Osteocyte (in vitro differentiated cells): ENCODE data around the gene MNX1. TPM values are rescaled to one million over a fixed set of nuclear protein-coding genes. Genes with fewer than 3 reads are reported as not detected.

Source experiments
- DNase-seq: peaks from one replicate; pipeline ENCODE4 v3.0.0; 2021; ENCODE audit warnings: mixed read lengths; ENCODE audit not compliant: unreplicated experiment; ENCODE audit errors: extremely low spot score
- H3K27ac Mint-ChIP-seq: one replicate; pipeline ENCODE4 v1.8.0; 2021; ENCODE audit warnings: mild to moderate bottlenecking, mixed read lengths; ENCODE audit not compliant: unreplicated experiment
- H3K27me3 Mint-ChIP-seq: one replicate; pipeline ENCODE4 v1.8.0; 2021; ENCODE audit warnings: mixed read lengths; ENCODE audit not compliant: unreplicated experiment
- H3K36me3 Mint-ChIP-seq: one replicate; pipeline ENCODE4 v1.8.0; 2021; ENCODE audit warnings: mixed read lengths; ENCODE audit not compliant: unreplicated experiment
- H3K4me1 Mint-ChIP-seq: one replicate; pipeline ENCODE4 v1.8.0; 2021; ENCODE audit warnings: mixed read lengths; ENCODE audit not compliant: unreplicated experiment
- H3K4me3 Mint-ChIP-seq: one replicate; pipeline ENCODE4 v1.8.0; 2021; ENCODE audit warnings: mild to moderate bottlenecking, moderate library complexity, mixed read lengths; ENCODE audit not compliant: unreplicated experiment
- H3K9me3 Mint-ChIP-seq: one replicate; pipeline ENCODE4 v1.8.0; 2021; ENCODE audit warnings: mixed read lengths; ENCODE audit not compliant: unreplicated experiment
- long read RNA-seq: library from polyadenylated mRNA; unstranded; transcript quantifications from one replicate; pipeline ENCODE4 v2.0.0, GENCODE V29; 2021
- total RNA-seq: library from RNA; stranded (reverse); gene quantifications from 2 replicates; pipeline ENCODE4 v1.2.1, GENCODE V29; 2021
- TF ChIP-seq, protein P1 (sequence below): fragments of 200-600 bp; sonication (generic); IDR thresholded peaks from 2 replicates; pipeline ENCODE4 v1.5.0; 2021; ENCODE audit warnings: antibody characterized with exemption, mild to moderate bottlenecking, moderate library complexity

MNX1 gene
- total RNA-seq: not detected in 2 replicates
- long read RNA-seq: 0 reads

DNA sequence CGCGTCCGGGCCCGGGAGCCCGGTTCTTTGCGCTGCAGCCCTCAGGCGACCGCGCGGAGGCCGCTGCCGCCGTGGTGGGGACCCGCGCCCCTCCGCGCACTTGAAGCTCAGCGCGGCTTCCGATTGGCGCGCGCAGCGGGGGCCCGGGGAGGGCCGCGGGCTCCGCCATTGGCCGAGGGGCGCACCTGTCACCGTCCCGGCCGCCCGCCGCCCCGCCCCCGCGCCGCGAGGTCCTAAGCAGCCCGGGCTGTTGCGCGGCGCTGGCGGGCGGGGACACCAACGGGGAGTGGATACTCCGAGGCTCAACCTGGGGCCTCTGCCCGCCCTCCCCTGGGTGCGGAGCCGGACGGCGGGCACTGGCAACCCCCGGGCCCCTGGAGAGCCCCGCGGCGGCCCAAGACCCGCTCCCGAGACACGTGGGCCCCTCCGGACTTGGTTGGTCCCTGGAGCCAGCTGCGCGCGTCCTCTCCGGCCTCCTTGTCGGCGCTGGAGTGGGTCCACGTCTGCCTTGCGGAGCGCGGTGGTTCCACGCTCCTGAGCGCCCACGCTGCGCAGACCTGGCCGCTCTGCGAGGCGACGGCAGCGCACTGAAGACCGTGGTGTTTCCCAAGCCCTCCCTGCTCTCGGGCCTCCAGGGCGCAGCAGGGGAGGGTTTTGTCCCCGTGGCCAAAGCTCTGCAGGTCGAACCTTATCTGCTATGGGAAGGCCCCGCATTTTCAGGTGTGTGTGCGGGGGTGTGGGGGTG lies at the start of gene MNX1:
TSS of gene MNX1 (minus strand) at position 76 of the 745 bp plus-strand sequence. CDS start 313 bp downstream, outside the sequence.
- DNase-seq: no peak
- Mint-ChIP-seq H3K9me3 (no peaks in the 10 kb centered on the region), H3K4me1 (peaks cover 7% of the 10 kb centered on the region), H3K27ac (no peak within 1 kb of the TSS), H3K4me3 (peak within 1 kb of the TSS; percentile 58), H3K36me3 (no peaks in the 10 kb centered on the region), H3K27me3 (peaks cover 79% of the 10 kb centered on the region)
- TF ChIP-seq, protein P1, sequence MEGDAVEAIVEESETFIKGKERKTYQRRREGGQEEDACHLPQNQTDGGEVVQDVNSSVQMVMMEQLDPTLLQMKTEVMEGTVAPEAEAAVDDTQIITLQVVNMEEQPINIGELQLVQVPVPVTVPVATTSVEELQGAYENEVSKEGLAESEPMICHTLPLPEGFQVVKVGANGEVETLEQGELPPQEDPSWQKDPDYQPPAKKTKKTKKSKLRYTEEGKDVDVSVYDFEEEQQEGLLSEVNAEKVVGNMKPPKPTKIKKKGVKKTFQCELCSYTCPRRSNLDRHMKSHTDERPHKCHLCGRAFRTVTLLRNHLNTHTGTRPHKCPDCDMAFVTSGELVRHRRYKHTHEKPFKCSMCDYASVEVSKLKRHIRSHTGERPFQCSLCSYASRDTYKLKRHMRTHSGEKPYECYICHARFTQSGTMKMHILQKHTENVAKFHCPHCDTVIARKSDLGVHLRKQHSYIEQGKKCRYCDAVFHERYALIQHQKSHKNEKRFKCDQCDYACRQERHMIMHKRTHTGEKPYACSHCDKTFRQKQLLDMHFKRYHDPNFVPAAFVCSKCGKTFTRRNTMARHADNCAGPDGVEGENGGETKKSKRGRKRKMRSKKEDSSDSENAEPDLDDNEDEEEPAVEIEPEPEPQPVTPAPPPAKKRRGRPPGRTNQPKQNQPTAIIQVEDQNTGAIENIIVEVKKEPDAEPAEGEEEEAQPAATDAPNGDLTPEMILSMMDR: no peak

DNA sequence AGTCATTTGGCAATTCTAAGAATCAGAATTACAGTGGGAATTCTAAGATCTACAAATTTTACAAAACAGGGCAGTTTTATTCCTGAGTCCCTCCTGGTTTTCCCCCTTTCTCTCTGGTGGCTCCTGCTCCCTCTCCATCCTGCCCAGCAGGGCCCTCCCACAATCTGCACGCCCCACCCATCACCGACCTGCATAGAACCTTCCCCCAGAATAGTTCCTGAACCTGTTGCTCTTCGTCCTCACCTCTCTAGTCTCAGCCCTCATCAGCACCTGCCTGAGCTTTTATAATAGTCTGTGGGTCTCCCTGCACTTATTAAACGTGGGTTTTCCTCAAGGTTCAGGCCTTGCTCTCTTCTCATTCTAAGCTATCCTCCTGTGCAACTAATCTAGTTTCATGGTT lies 49.1 kb upstream of the MNX1 start:
- peaks cover 11% of the 10 kb centered on the region for H3K9me3 Mint-ChIP-seq
- H3K27ac Mint-ChIP-seq: no peak overlapping the region
- peaks cover 6% of the 10 kb centered on the region for H3K27me3 Mint-ChIP-seq
- DNase-seq: no peak
- TF ChIP-seq, protein P1: no peak
- H3K36me3 Mint-ChIP-seq: no peaks in the 10 kb centered on the region
- H3K4me1 Mint-ChIP-seq: no peaks in the 10 kb centered on the region
- no peak overlapping the region for H3K4me3 Mint-ChIP-seq

DNA sequence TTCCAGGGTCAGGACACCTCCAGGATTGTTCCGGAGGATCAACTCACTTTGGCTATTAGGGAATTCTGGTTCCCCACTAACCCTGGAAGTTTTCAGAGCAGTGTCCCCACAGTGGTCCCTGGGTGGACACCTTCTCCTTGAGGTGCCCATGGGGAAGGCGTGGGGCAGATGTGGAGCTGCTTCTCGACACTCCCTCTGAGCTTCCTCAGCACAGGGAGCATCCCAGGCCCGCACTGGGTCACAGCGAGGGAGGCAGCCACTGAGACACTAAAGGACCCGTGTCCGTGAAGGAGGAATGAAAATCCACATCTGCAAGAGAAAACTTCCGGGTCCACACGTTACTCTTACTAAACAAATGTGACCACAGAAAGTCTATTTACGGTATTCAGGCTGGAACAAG lies 48.2 kb upstream of the MNX1 start:
- Mint-ChIP-seq H3K27ac (no peak overlapping the region), H3K36me3 (no peaks in the 10 kb centered on the region), H3K27me3 (peaks cover 6% of the 10 kb centered on the region), H3K4me1 (no peaks in the 10 kb centered on the region), H3K9me3 (peaks cover 10% of the 10 kb centered on the region), H3K4me3 (no peak overlapping the region)
- TF ChIP-seq, protein P1: no peak
- DNase-seq: no peak

DNA sequence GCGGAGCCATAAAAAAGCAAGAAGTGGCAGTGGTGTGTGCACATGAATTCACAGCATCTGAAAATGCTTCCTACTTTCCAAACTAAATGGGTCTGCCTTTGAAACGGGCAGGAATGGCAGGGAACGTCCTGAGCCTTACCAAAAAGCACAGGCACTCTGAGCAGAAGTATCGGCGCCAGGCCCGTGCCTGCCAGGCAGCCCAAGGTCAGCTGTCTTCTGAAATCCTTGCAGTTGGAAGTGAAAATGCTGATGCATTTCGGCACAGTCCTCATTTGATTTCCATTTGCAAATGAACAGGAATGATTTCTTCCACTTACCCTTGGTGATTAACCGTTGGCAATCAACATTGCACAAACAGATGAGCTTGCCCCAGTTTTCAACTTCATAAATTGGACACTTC lies 47.6 kb upstream of the MNX1 start:
- Mint-ChIP-seq H3K4me1 (no peaks in the 10 kb centered on the region), H3K4me3 (no peak overlapping the region), H3K27ac (no peak overlapping the region), H3K9me3 (peaks cover 12% of the 10 kb centered on the region), H3K27me3 (peaks cover 12% of the 10 kb centered on the region), H3K36me3 (no peaks in the 10 kb centered on the region)
- TF ChIP-seq, protein P1: no peak
- DNase-seq: no peak

- Mint-ChIP-seq H3K4me3 (no peak overlapping the region), H3K4me1 (no peaks in the 10 kb centered on the region), H3K27me3 (peaks cover 17% of the 10 kb centered on the region), H3K36me3 (no peaks in the 10 kb centered on the region), H3K27ac (no peak overlapping the region), H3K9me3 (peaks cover 11% of the 10 kb centered on the region)
- TF ChIP-seq, protein P1: no peak
- no peak for DNase-seq
These were observed 46.8 kb upstream of the MNX1 start for GRCh38 chr7:157056957-157057902.
